Small intestine (tissue), 16 donors: ENCODE measurements around the gene RARRES1. TPM values are rescaled to one million over a fixed set of nuclear protein-coding genes. Genes with fewer than 3 reads are reported as not detected.

ENCODE experiments used
- DNase-seq, 2 donors: peaks; one replicate each; pipeline versions ENCODE4 v3.0.0 to v3.0.0-alpha.2; 2013
- FAIRE-seq: peaks from 2 replicates; lab custom pipeline; 2012; peaks lifted over from hg19 to GRCh38; lab: Jason Lieb, UNC
- H3K27ac ChIP-seq, 3 donors: one replicate each; pipeline ENCODE4 v1.5.1; 2013; ENCODE audit warnings: low read length in 2 of 3, mild to moderate bottlenecking in 2 of 3, control low read depth in 1 of 3, inconsistent platforms in 1 of 3, low read depth in 1 of 3, moderate library complexity in 1 of 3
- H3K27me3 ChIP-seq, 3 donors: one replicate each; pipeline ENCODE4 v1.6.1; 2013; ENCODE audit warnings: low read length in 3 of 3, inconsistent platforms in 1 of 3; ENCODE audit not compliant: control insufficient read depth in 3 of 3, insufficient read depth in 3 of 3
- H3K36me3 ChIP-seq, 3 donors: one replicate each; pipeline ENCODE4 v1.6.1; 2013; ENCODE audit warnings: low read length in 3 of 3, inconsistent platforms in 1 of 3, low read depth in 1 of 3, mild to moderate bottlenecking in 1 of 3, moderate library complexity in 1 of 3; ENCODE audit not compliant: control insufficient read depth in 3 of 3, insufficient read depth in 2 of 3
- H3K4me1 ChIP-seq, 3 donors: one replicate each; pipeline ENCODE4 v1.6.1; 2013; ENCODE audit warnings: low read length in 2 of 3, inconsistent platforms in 1 of 3, low read depth in 1 of 3, mild to moderate bottlenecking in 1 of 3, moderate library complexity in 1 of 3; ENCODE audit not compliant: control insufficient read depth in 3 of 3, insufficient read depth in 2 of 3
- H3K4me3 ChIP-seq, 3 donors: one replicate each; pipeline ENCODE4 v1.5.1; 2013; ENCODE audit warnings: low read length in 3 of 3, control low read depth in 1 of 3, inconsistent platforms in 1 of 3, low read depth in 1 of 3, mild to moderate bottlenecking in 1 of 3, moderate library complexity in 1 of 3
- H3K9me3 ChIP-seq, 2 donors: one replicate each; pipeline ENCODE4 v1.6.1; 2013; ENCODE audit warnings: low read depth in 1 of 2, low read length in 1 of 2; ENCODE audit not compliant: control insufficient read depth in 2 of 2, insufficient read depth in 1 of 2
- WGBS, 3 donors: extraction: QIAGEN DNeasy Blood & Tissue Kit; methylation state at CpG; one replicate each; pipeline ENCODE4 v1.1.7; 2013; 5-methylcytosine and 5-hydroxymethylcytosine counted together
- long read RNA-seq, 10 donors: transcript quantifications; one replicate each; lab custom pipeline, GENCODE V29; 2026
- polyA plus RNA-seq, 4 donors: library from polyadenylated mRNA; stranded (reverse) in 3 of 4; unstranded in 1 of 4; fragments of 200-250 nt in 3 of 4; fragments of 120-200 nt in 1 of 4; gene quantifications; one replicate each; pipeline versions ENCODE4 v1.2.1 to v1.2.3, GENCODE V29; 2013
- donor health status: healthy with polysubstance abuse.
- donor health status: control.
- donor health status: control.
- donor health status: Bipolar disorder and iron deficiency.
- donor health status: healthy.

RARRES1 gene, protein sequence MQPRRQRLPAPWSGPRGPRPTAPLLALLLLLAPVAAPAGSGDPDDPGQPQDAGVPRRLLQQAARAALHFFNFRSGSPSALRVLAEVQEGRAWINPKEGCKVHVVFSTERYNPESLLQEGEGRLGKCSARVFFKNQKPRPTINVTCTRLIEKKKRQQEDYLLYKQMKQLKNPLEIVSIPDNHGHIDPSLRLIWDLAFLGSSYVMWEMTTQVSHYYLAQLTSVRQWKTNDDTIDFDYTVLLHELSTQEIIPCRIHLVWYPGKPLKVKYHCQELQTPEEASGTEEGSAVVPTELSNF
- 100 to 1,000 TPM in 1 of 4 donors, 10 to 100 TPM in 1, 1 to 10 TPM in 1, under 1 TPM in 1; 0.89 to 165 (median 16.9) TPM for polyA plus RNA-seq
- long read RNA-seq, donor 1 = 0 reads
- long read RNA-seq, donor 2, transcript RARRES1-204 (4 exons, 839 nt) = minor isoform, 8 of 143 reads
- long read RNA-seq, donor 2, transcript RARRES1-201 (6 exons, 1,952 nt) = major isoform, 96 of 143 reads
- long read RNA-seq, donor 2, partial matches to known transcripts = 33 of 143 reads
- long read RNA-seq, donor 2, other reads (novel, unspliced or antisense) = 6 of 143 reads
- long read RNA-seq, donor 3, transcript RARRES1-204 (4 exons, 839 nt) = minor isoform, 6 of 91 reads
- long read RNA-seq, donor 3, transcript RARRES1-201 (6 exons, 1,952 nt) = major isoform, 47 of 91 reads
- long read RNA-seq, donor 3, partial matches to known transcripts = 38 of 91 reads
- long read RNA-seq, donor 3, other reads (novel, unspliced or antisense) = 0 of 91 reads
- long read RNA-seq, donor 4, partial matches to known transcripts = 0 of 4 reads
- long read RNA-seq, donor 4, other reads (novel, unspliced or antisense) = 0 of 4 reads
- long read RNA-seq, donor 5, transcript RARRES1-201 (6 exons, 1,952 nt) = major isoform, 40 of 82 reads
- long read RNA-seq, donor 5, partial matches to known transcripts = 33 of 82 reads
- long read RNA-seq, donor 5, other reads (novel, unspliced or antisense) = 5 of 82 reads
- long read RNA-seq, donor 6, transcript RARRES1-201 (6 exons, 1,952 nt) = major isoform, 49 of 72 reads
- long read RNA-seq, donor 6, partial matches to known transcripts = 22 of 72 reads
- long read RNA-seq, donor 6, other reads (novel, unspliced or antisense) = 0 of 72 reads
- long read RNA-seq, donor 7 = 0 reads
- long read RNA-seq, donor 8 = 0 reads
- long read RNA-seq, donor 9, transcript RARRES1-201 (6 exons, 1,952 nt) = major isoform, 6 of 22 reads
- long read RNA-seq, donor 9, partial matches to known transcripts = 13 of 22 reads
- long read RNA-seq, donor 9, other reads (novel, unspliced or antisense) = 0 of 22 reads
- long read RNA-seq, donor 10, transcript RARRES1-201 (6 exons, 1,952 nt) = major isoform, 128 of 249 reads
- long read RNA-seq, donor 10, transcript RARRES1-204 (4 exons, 839 nt) = minor isoform, 8 of 249 reads
- long read RNA-seq, donor 10, partial matches to known transcripts = 76 of 249 reads
- long read RNA-seq, donor 10, other reads (novel, unspliced or antisense) = 35 of 249 reads

- H3K4me1 ChIP-seq = peaks cover 0 to 17% (median 3%) of the 10 kb centered on the region in 3 donors
- no peak for FAIRE-seq
- peak; percentile 60 to 92 for DNase-seq
- H3K27ac ChIP-seq = peak within 1 kb of the TSS; percentile 14 to 85 (median 80)
- H3K27me3 ChIP-seq = no peaks in the 10 kb centered on the region
- peaks cover 0 to 21% (median 0%) of the 10 kb centered on the region in 3 donors for H3K36me3 ChIP-seq
- H3K9me3 ChIP-seq = peaks cover 1 to 13% of the 10 kb centered on the region in 2 donors
- peak within 1 kb of the TSS; percentile 27 to 69 (median 65) for H3K4me3 ChIP-seq
- 3% methylated on average over 91 to 101 of the region's 101 CpGs for WGBS, 3 donors
These were observed at the start of gene RARRES1 for GRCh38 chr3:158731938-158732855. TSS of gene RARRES1 (minus strand) at chr3:158732457. CDS start at chr3:158732415, 42 bp downstream.

DNA sequence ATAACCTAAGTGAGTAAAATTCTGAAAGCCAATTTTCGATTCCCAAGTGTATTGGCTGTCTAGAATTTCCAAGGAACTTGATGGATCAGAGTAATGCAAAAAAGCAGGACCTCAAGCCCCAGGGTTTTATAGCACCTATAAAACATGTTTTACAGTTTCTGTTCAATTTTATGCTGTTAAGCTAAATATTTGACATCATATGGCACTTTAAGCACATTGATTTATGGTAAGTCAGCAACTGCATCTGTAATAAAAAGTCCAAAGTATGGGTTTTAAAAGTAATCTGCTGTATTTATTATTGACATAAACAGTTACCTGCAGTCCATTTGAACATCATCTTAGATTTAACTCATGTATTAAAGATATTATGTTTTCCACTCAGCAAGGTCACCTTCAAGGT lies 49.6 kb upstream of the RARRES1 start:
- DNase-seq (peak in 1 of 2 donors; percentile 70), FAIRE-seq (no peak)
- peak overlapping the region in 1 of 3 donors; percentile 58 for H3K27ac ChIP-seq
- H3K9me3 ChIP-seq = no peaks in the 10 kb centered on the region
- peaks cover 0 to 16% (median 3%) of the 10 kb centered on the region in 3 donors for H3K4me1 ChIP-seq
- H3K27me3 ChIP-seq = no peaks in the 10 kb centered on the region
- no peak overlapping the region for H3K4me3 ChIP-seq
- WGBS, 3 donors = 25 to 59% (median 47%) methylated on average over 1 of the region's 1 CpG
- no peaks in the 10 kb centered on the region for H3K36me3 ChIP-seq

- Histone ChIP-seq H3K9me3 (no peaks in the 10 kb centered on the region), H3K27me3 (no peaks in the 10 kb centered on the region), H3K36me3 (no peaks in the 10 kb centered on the region), H3K4me3 (no peak overlapping the region), H3K4me1 (peaks cover 0 to 21% (median 3%) of the 10 kb centered on the region in 3 donors), H3K27ac (peak overlapping the region in 1 of 3 donors; percentile 58)
- DNase-seq (no peak), FAIRE-seq (no peak)
- WGBS, 3 donors = 77 to 88% (median 88%) methylated on average over 2 of the region's 2 CpGs
These were observed 48.9 kb upstream of the RARRES1 start for GRCh38 chr3:158781191-158781590.

- Histone ChIP-seq H3K36me3 (no peaks in the 10 kb centered on the region), H3K4me3 (no peak overlapping the region), H3K27ac (peak overlapping the region in 1 of 3 donors; percentile 13), H3K4me1 (peaks cover 0 to 26% (median 6%) of the 10 kb centered on the region in 3 donors), H3K9me3 (no peaks in the 10 kb centered on the region), H3K27me3 (no peaks in the 10 kb centered on the region)
- DNase-seq (no peak), FAIRE-seq (no peak)
- WGBS, 3 donors = 42 to 74% (median 72%) methylated on average over 1 of the region's 1 CpG
These were observed 48.5 kb upstream of the RARRES1 start for GRCh38 chr3:158780766-158781165.

DNA sequence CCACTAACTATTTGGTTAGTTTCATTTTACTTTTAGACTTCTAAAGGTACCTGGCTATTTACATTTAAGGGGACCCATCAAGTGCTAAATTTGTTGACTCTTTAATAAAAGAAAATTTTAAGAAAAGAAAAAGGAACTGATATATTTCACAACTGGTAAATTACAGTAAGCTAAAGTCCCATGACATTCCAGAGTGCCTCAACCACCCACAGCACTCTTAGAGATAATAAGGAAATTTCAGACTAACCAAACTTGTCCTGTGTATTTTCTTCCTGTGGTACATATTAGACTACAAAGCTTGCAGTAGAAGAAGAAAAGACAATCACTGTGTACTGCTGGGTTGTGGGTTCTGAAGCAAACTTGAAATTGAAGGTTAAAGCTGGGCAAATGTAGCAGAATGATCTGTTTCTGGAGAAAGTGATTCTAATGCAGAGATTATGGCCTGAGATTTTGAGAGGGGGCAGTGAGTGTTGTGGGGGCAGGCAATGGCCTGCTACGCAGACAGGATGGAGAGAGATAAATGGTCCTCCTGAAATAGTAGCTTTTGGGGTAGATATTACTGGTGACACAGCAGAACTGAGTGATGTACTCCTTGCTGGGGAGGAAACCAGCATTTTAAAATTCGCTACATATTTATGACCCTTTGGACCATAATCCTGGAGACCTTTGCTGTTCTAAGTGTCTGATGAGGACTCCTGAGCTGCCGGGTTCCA lies 45.1 kb upstream of the RARRES1 start:
- H3K27ac ChIP-seq = peak overlapping the region in 2 of 3 donors; percentile 29 to 72
- FAIRE-seq (no peak), DNase-seq (no peak)
- H3K4me1 ChIP-seq = peaks cover 0 to 38% (median 7%) of the 10 kb centered on the region in 3 donors
- no peaks in the 10 kb centered on the region for H3K9me3 ChIP-seq
- H3K27me3 ChIP-seq = no peaks in the 10 kb centered on the region
- H3K4me3 ChIP-seq = no peak overlapping the region
- H3K36me3 ChIP-seq = no peaks in the 10 kb centered on the region
- WGBS, 3 donors = 71 to 80% (median 80%) methylated on average over 3 of the region's 3 CpGs

DNA sequence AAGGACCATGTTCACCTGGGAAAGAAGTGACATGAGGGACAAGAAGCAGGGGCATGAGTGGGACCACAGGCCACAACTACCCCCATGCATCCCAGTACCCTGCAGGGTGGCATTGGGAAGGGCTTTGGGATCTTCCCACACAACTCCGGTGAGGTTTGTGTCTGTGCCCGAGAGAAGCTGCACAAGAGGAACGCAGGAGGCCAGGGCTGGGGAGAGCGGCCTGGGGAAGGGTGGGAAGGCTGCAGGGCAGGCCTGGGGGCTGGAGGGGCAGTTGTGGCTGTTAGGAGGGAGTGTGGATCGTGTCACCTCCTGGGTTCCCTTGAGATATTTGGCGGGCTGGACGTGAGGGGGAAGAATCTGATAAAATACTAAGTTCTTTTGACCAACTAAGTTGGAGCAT lies 44.3 kb upstream of the RARRES1 start:
- no peak overlapping the region for H3K4me3 ChIP-seq
- no peak for FAIRE-seq
- no peak for DNase-seq
- no peaks in the 10 kb centered on the region for H3K27me3 ChIP-seq
- H3K36me3 ChIP-seq = no peaks in the 10 kb centered on the region
- H3K4me1 ChIP-seq = peaks cover 0 to 36% (median 7%) of the 10 kb centered on the region in 3 donors
- H3K9me3 ChIP-seq = no peaks in the 10 kb centered on the region
- 87 to 95% (median 91%) methylated on average over 7 of the region's 7 CpGs for WGBS, 3 donors
- H3K27ac ChIP-seq = peak overlapping the region in 2 of 3 donors; percentile 13 to 40
